Natural killer cell (primary cell): Measurements from ENCODE around the gene RPL29. TPM values are rescaled to one million over a fixed set of nuclear protein-coding genes. Genes with fewer than 3 reads are reported as not detected.

Source experiments
- ATAC-seq, 3 donors: fragments of 150-1000 bp in 2 of 3; fragments of 200-7000 bp in 1 of 3; cut with Tn5 transposase; 1 replicate in 1 of 3; 2 replicates in 2 of 3; pipeline ENCODE4 v1.10.0; 2021; ENCODE audit warnings: mild to moderate bottlenecking in 2 of 3, moderate library complexity in 2 of 3
- DNase-seq, 2 donors: peaks; one replicate each; pipeline versions ENCODE4 v3.0.0 to v3.0.0-alpha.2; 2013 to 2021; ENCODE audit warnings: mixed read lengths in 1 of 2
- H3K27ac ChIP-seq: one replicate; pipeline ENCODE4 v1.5.1; 2013; ENCODE audit warnings: mild to moderate bottlenecking, low read length
- H3K27me3 ChIP-seq: one replicate; pipeline ENCODE4 v1.6.1; 2013; ENCODE audit warnings: low read length; ENCODE audit not compliant: control insufficient read depth, insufficient read depth
- H3K36me3 ChIP-seq: one replicate; pipeline ENCODE4 v1.6.1; 2013; ENCODE audit warnings: low read length; ENCODE audit not compliant: control insufficient read depth, insufficient read depth
- H3K4me1 ChIP-seq: one replicate; pipeline ENCODE4 v1.6.1; 2013; ENCODE audit warnings: low read length; ENCODE audit not compliant: control insufficient read depth, insufficient read depth
- H3K4me3 ChIP-seq: one replicate; pipeline ENCODE4 v1.5.1; 2013; ENCODE audit warnings: low read length
- H3K9me3 ChIP-seq: one replicate; pipeline ENCODE4 v1.6.1; 2013; ENCODE audit warnings: low read length; ENCODE audit not compliant: control insufficient read depth, insufficient read depth
- H3K27ac Mint-ChIP-seq, 2 donors: one replicate each; pipeline ENCODE4 v1.8.0; 2022; ENCODE audit warnings: mild to moderate bottlenecking in 2 of 2, mixed read lengths in 2 of 2, moderate library complexity in 1 of 2
- H3K27me3 Mint-ChIP-seq, 2 donors: one replicate each; pipeline ENCODE4 v1.8.0; 2022; ENCODE audit warnings: low read depth in 2 of 2, mixed read lengths in 2 of 2
- H3K36me3 Mint-ChIP-seq: one replicate; pipeline ENCODE4 v1.8.0; 2022; ENCODE audit warnings: mixed read lengths
- H3K4me1 Mint-ChIP-seq, 2 donors: one replicate each; pipeline ENCODE4 v1.8.0; 2022; ENCODE audit warnings: mixed read lengths in 2 of 2
- H3K4me3 Mint-ChIP-seq: one replicate; pipeline ENCODE4 v1.8.0; 2022; ENCODE audit warnings: mild to moderate bottlenecking, moderate library complexity, mixed read lengths
- H3K9me3 Mint-ChIP-seq, 2 donors: one replicate each; pipeline ENCODE4 v1.8.0; 2022; ENCODE audit warnings: mixed read lengths in 2 of 2
- WGBS: methylation state at CpG from one replicate; pipeline ENCODE4 v1.1.7; 2013; ENCODE audit warnings: missing lambda C conversion rate; ENCODE audit not compliant: insufficient coverage; 5-methylcytosine and 5-hydroxymethylcytosine counted together
- intact Hi-C: fragments of 100-400 bp; cut with micrococcal nuclease; formaldehyde crosslinking; loops from one replicate; pipeline ENCODE4 v1.14.2; 2022
- total RNA-seq, 4 donors: library from RNA; stranded (reverse); fragments of 120-200 nt in 1 of 4; gene quantifications; one replicate each; pipeline versions ENCODE4 v1.2.3 to v1.2.4, GENCODE V29; 2013 to 2022
- TF ChIP-seq, protein P1 (sequence below): fragments of 200-600 bp; IDR thresholded peaks from one replicate; pipeline ENCODE4 v1.8.0; 2022; ENCODE audit warnings: antibody characterized with exemption

The RPL29 gene
- total RNA-seq, 3 donors from 2014 or later (not counting 1 experiment from before 2014, with no cell fraction given): 486 to 819 (median 797) TPM

DNA sequence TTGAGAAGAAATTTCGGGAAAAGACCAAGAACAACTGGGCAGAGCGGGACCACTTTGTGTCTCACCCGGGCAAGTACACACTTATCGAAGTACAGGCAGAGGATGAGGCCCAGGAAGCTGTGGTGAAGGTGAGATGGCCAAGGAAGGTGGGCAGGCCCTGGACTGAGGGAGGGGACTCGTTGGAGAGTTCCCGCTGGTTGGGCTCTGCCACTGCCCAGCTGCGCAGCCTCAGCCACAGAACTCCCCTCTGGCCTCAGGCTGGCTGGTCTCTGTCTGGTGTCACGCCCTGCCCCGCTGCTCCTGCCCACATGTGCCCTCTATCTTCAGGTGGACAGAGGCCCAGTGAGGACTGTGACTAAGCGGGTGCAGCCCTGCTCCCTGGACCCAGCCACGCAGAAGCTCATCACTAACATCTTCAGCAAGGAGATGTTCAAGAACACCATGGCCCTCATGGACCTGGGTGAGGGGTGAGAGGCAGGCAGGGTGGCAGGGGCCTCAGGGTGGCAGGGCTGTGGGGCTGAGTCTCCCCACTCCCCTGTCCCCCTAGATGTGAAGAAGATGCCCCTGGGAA, 51.2 kb downstream of the RPL29 start:
- WGBS: 82% methylated on average over 11 of the region's 11 CpGs
- Mint-ChIP-seq H3K4me1 (peaks cover 22 to 39% of the 10 kb centered on the region in 2 donors), H3K4me3 (no peak overlapping the region), H3K36me3 (no peaks in the 10 kb centered on the region), H3K27me3 (no peaks in the 10 kb centered on the region), H3K27ac (peak overlapping the region in 1 of 2 donors; percentile 42), H3K9me3 (no peaks in the 10 kb centered on the region)
- ATAC-seq: no peak
- no peak overlapping the region for H3K27ac ChIP-seq
- DNase-seq: no peak
- no peaks in the 10 kb centered on the region for H3K36me3 ChIP-seq
- H3K9me3 ChIP-seq: no peaks in the 10 kb centered on the region
- intact Hi-C loops: loop anchor here (5.0 kb wide), 1 partner anchor 277 kb away; no protein-coding TSS in a partner anchor
- TF ChIP-seq, protein P1, sequence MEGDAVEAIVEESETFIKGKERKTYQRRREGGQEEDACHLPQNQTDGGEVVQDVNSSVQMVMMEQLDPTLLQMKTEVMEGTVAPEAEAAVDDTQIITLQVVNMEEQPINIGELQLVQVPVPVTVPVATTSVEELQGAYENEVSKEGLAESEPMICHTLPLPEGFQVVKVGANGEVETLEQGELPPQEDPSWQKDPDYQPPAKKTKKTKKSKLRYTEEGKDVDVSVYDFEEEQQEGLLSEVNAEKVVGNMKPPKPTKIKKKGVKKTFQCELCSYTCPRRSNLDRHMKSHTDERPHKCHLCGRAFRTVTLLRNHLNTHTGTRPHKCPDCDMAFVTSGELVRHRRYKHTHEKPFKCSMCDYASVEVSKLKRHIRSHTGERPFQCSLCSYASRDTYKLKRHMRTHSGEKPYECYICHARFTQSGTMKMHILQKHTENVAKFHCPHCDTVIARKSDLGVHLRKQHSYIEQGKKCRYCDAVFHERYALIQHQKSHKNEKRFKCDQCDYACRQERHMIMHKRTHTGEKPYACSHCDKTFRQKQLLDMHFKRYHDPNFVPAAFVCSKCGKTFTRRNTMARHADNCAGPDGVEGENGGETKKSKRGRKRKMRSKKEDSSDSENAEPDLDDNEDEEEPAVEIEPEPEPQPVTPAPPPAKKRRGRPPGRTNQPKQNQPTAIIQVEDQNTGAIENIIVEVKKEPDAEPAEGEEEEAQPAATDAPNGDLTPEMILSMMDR: no peak
- H3K4me3 ChIP-seq: no peak overlapping the region
- no peaks in the 10 kb centered on the region for H3K27me3 ChIP-seq
- H3K4me1 ChIP-seq: peaks cover 32% of the 10 kb centered on the region

Other genes starting within 250 kb of the RPL29 start
- not detected for gene IQCF6, start 216.7 kb downstream of the RPL29 start, total RNA-seq
- gene IQCF2, start 134.3 kb downstream of the RPL29 start, total RNA-seq: not detected
- gene IQCF5, start 120.3 kb downstream of the RPL29 start, total RNA-seq: not detected
- not detected for gene IQCF1, start 92.5 kb downstream of the RPL29 start, total RNA-seq
- 10 to 100 TPM; 11.2 to 13.0 (median 12.7) TPM for gene RRP9, start 54.0 kb downstream of the RPL29 start, total RNA-seq
- 1 to 10 TPM; 4.6 to 7.4 (median 5.6) TPM for gene PARP3, start 53.5 kb downstream of the RPL29 start, total RNA-seq
- gene GPR62, start 40.5 kb downstream of the RPL29 start, total RNA-seq: not detected
- gene PCBP4, start 28.4 kb downstream of the RPL29 start, total RNA-seq: 10 to 100 TPM; 15.0 to 24.7 (median 18.4) TPM
- gene ABHD14B, start 21.8 kb downstream of the RPL29 start, total RNA-seq: 10 to 100 TPM; 32.8 to 42.2 (median 34.2) TPM
- gene ABHD14A, start 20.8 kb downstream of the RPL29 start, total RNA-seq: 10 to 100 TPM; 12.0 to 14.7 (median 13.4) TPM
- gene ACY1, start 12.4 kb downstream of the RPL29 start, total RNA-seq: 10 to 100 TPM in 2 of 3 donors, 1 to 10 TPM in 1; 8.4 to 19.5 (median 13.8) TPM
- 10 to 100 TPM in 2 of 3 donors, 1 to 10 TPM in 1; 8.7 to 17.4 (median 11.6) TPM for gene DUSP7, start 60.7 kb upstream of the RPL29 start, total RNA-seq
- gene POC1A, start 158.5 kb upstream of the RPL29 start, total RNA-seq: 1 to 10 TPM; 1.3 to 2.6 (median 2.4) TPM
- gene ALAS1, start 202.3 kb upstream of the RPL29 start, total RNA-seq: 10 to 100 TPM; 17.0 to 34.5 (median 33.4) TPM
- under 1 TPM in 2 of 3 donors, not detected in 1; 0.20 to 0.21 TPM for gene TLR9, start 229.8 kb upstream of the RPL29 start, total RNA-seq
- gene TWF2, start 243.3 kb upstream of the RPL29 start, total RNA-seq: 10 to 100 TPM; 49.2 to 76.6 (median 52.0) TPM
- 10 to 100 TPM; 66.0 to 83.7 (median 77.8) TPM for gene PPM1M, start 249.9 kb upstream of the RPL29 start, total RNA-seq